Activated CD8-positive, alpha-beta memory T cell treated with anti-CD3 and anti-CD28 coated beads, Interleukin-2, amount 10 ng/mL, durations not matched to agents 7 days and 5 days (primary cell): ENCODE measurements around the gene FADS2. TPM values are rescaled to one million over a fixed set of nuclear protein-coding genes. Genes with fewer than 3 reads are reported as not detected.

ENCODE experiments used
- ATAC-seq: fragments of 150-1000 bp; cut with Tn5 transposase; one replicate; pipeline ENCODE4 v1.10.0; 2021; ENCODE audit warnings: moderate library complexity
- CTCF ChIA-PET: fragments of 350-600 bp; sonication (Branson Sonifier 250); formaldehyde crosslinking; loops from one replicate; lab custom pipeline; 2021; ENCODE audit warnings: antibody characterized with exemption; lab: Charles Lee
- DNase-seq: peaks from one replicate; pipeline ENCODE4 v3.0.0-alpha.2; 2020
- H3K27ac Mint-ChIP-seq: one replicate; pipeline ENCODE4 v1.8.0; 2021; ENCODE audit warnings: mild to moderate bottlenecking, mixed read lengths
- H3K27me3 Mint-ChIP-seq: one replicate; pipeline ENCODE4 v1.8.0; 2021; ENCODE audit warnings: mixed read lengths
- H3K36me3 Mint-ChIP-seq: one replicate; pipeline ENCODE4 v1.8.0; 2021; ENCODE audit warnings: mild to moderate bottlenecking, mixed read lengths
- H3K4me1 Mint-ChIP-seq: one replicate; pipeline ENCODE4 v1.8.0; 2021; ENCODE audit warnings: mixed read lengths
- H3K4me3 Mint-ChIP-seq: one replicate; pipeline ENCODE4 v1.8.0; 2021; ENCODE audit warnings: mild to moderate bottlenecking, moderate library complexity, mixed read lengths
- H3K9me3 Mint-ChIP-seq: one replicate; pipeline ENCODE4 v1.8.0; 2022; ENCODE audit warnings: low read depth, mixed read lengths
- total RNA-seq, 2 experiments: library from RNA; stranded (reverse); gene quantifications; one replicate each; pipeline ENCODE4 v1.2.3, GENCODE V29; 2021

FADS2 gene
- total RNA-seq, 2 experiments from 2014 or later: 174 to 184 TPM

DNA sequence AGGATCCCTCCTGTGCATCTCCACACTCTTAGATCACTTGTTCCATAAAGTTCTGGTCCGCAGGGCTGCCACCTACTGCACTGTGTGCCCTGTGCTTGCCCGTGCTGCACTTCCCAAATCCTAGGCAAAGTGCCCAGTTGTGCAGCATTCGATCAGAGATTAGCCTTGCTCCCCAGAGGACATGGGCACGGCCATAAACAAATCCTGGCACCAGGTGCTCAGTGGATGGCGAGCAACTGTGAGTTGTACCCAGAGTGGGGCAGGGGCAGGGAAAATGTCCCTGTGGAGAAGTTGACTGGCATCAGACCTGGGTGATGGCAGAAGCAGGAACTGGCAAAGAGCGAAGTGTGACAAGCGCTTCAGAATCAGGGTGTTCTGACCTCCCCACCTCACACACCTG is 4.7 kb downstream of the FADS2 start:
- DNase-seq (no peak), ATAC-seq (no peak)
- H3K27me3 Mint-ChIP-seq: peaks cover 3% of the 10 kb centered on the region
- peaks cover 34% of the 10 kb centered on the region for H3K36me3 Mint-ChIP-seq
- peak overlapping the region; percentile 48 for H3K27ac Mint-ChIP-seq
- H3K9me3 Mint-ChIP-seq: no peaks in the 10 kb centered on the region
- no peak overlapping the region for H3K4me3 Mint-ChIP-seq
- CTCF ChIA-PET: interaction anchor here (2.4 to 7.4 kb wide), 2 partner anchors 17 to 35 kb away, joined by 10 to 61 read pairs; partner anchors contain the start of gene FADS1
- H3K4me1 Mint-ChIP-seq: peaks cover 65% of the 10 kb centered on the region

DNA sequence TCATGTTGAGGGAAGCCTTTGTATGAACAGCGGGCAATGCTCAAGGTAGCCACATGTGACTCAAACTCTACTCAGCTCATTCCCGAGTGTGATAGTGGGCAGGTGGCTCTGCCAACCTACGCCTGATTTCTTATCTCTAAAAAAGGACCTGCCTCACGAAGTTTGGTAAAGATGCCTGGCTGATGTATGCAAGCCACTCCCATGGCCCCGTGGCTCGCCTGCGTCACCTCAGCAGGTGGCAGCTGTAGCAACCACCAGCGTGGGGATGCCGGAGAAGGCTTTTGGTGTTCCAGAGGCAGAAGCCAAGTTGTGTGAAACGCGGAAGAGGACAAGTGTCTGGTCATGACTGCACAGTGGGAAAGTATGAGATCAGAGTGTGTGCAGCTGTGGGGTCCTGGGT is 5.4 kb downstream of the FADS2 start:
- Mint-ChIP-seq H3K27me3 (peaks cover 2% of the 10 kb centered on the region), H3K27ac (peak overlapping the region; percentile 89), H3K4me3 (no peak overlapping the region), H3K36me3 (peaks cover 38% of the 10 kb centered on the region), H3K4me1 (peaks cover 65% of the 10 kb centered on the region), H3K9me3 (no peaks in the 10 kb centered on the region)
- ATAC-seq: no peak
- CTCF ChIA-PET: interaction anchor here (2.1 to 2.3 kb wide), 3 partner anchors 16 to 66 kb away, joined by 6 to 15 read pairs (median 7); partner anchors contain the start of gene FADS1
- DNase-seq: no peak

DNA sequence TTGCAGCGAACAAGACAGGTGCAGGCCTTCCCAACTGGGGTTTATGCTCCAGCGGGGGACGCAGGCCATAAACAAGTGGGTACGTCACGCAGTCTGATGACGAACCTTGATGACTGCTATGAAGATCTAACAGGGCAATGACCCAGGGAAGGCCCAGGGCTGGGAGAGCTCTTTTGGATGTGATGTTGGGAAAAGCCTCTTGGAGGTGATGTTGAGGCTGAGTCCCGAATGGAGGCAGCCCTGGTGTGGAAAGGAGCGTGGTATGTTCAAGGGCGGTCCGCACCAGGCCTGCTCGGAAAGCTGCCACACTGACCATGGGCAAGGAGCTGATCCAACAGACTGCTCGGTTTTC is 5.8 kb downstream of the FADS2 start:
- ATAC-seq: no peak
- H3K4me3 Mint-ChIP-seq: peak overlapping the region; percentile 9

DNA sequence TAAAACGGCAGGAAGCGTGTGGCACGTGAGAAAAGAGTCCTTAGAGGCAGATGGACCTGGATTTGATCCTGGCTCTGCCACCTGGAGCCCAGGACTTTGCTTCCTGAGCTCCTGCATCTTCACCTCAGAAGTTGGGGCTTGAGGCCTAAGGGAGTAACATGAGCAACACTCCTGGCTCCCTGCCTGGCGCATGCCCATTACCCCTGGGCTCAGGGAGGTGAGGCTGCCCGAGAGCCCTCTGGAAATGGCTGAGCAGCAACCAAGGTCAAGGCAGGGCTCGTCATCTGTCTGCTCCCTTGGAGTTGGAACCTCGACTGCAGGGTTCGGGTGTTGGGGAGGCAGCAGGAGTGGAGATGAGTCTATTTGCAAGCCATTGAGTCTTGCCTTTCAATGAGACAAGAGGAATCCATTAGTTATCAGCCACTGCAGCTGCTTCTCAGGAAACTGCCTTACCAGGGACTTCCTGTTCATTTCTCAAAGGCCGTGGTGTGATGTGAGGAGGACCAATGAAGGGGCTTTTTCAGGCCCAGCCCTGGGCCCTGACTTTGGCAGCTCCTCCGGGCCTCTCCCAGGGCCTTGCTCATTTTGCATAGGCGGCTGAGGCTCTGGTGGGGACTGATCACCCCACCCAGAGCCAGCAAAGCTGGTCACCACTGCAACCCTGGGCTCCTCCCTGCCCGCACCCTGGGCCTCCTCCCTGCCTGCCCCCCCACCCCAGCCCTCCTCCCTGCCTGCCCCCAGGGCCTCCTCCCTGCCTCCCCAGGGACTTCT is 6.4 kb downstream of the FADS2 start:
- Mint-ChIP-seq H3K9me3 (no peaks in the 10 kb centered on the region), H3K4me3 (peak overlapping the region; percentile 35), H3K27ac (peak overlapping the region; percentile 89), H3K4me1 (peaks cover 61% of the 10 kb centered on the region), H3K36me3 (peaks cover 43% of the 10 kb centered on the region), H3K27me3 (no peaks in the 10 kb centered on the region)
- CTCF ChIA-PET: interaction anchor here (1.0 to 2.3 kb wide), 7 partner anchors 17 to 113 kb away, joined by 5 to 15 read pairs (median 6); partner anchors contain the start of genes FADS1, FEN1 and TMEM258
- ATAC-seq (peak; percentile 99), DNase-seq (peak; percentile 91)

More for the DNA sequence above, 5.8 kb downstream of the FADS2 start:
- H3K36me3 Mint-ChIP-seq: peaks cover 43% of the 10 kb centered on the region
- H3K4me1 Mint-ChIP-seq: peaks cover 65% of the 10 kb centered on the region
- peak overlapping the region; percentile 89 for H3K27ac Mint-ChIP-seq
- CTCF ChIA-PET: interaction anchor here (1.0 to 2.3 kb wide), 7 partner anchors 17 to 113 kb away, joined by 5 to 15 read pairs (median 6); partner anchors contain the start of genes FADS1, FEN1 and TMEM258
- H3K9me3 Mint-ChIP-seq: no peaks in the 10 kb centered on the region
- no peaks in the 10 kb centered on the region for H3K27me3 Mint-ChIP-seq
- DNase-seq: no peak

DNA sequence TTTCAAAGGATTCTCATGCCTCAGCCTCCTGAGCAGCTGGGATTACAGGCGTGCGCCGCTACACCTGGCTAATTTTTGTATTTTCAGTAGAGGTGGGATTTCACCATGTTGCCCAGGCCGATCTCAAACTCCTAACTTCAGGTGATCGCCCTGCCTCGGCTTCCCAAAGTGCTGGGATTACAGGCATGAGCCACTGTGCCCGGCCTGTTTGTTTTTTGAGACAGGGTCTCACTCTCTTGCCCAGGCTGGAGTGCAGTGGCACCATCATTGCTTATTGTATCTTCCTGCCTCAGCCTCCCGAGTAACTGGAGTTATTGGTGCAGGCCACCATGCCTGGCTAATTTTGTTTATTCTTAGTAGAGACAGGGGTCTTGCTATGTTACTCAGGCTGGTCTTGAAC is 8.1 kb downstream of the FADS2 start:
- peak overlapping the region; percentile 74 for H3K27ac Mint-ChIP-seq
- H3K9me3 Mint-ChIP-seq: no peaks in the 10 kb centered on the region
- H3K27me3 Mint-ChIP-seq: no peaks in the 10 kb centered on the region
- H3K4me3 Mint-ChIP-seq: no peak overlapping the region
- peaks cover 46% of the 10 kb centered on the region for H3K4me1 Mint-ChIP-seq
- peaks cover 47% of the 10 kb centered on the region for H3K36me3 Mint-ChIP-seq
- CTCF ChIA-PET: interaction anchor here (1.0 to 1.5 kb wide), 3 partner anchors 20 to 401 kb away, joined by 3 to 4 read pairs (median 3); no protein-coding TSS in a partner anchor
- no peak for DNase-seq
- ATAC-seq: no peak

DNA sequence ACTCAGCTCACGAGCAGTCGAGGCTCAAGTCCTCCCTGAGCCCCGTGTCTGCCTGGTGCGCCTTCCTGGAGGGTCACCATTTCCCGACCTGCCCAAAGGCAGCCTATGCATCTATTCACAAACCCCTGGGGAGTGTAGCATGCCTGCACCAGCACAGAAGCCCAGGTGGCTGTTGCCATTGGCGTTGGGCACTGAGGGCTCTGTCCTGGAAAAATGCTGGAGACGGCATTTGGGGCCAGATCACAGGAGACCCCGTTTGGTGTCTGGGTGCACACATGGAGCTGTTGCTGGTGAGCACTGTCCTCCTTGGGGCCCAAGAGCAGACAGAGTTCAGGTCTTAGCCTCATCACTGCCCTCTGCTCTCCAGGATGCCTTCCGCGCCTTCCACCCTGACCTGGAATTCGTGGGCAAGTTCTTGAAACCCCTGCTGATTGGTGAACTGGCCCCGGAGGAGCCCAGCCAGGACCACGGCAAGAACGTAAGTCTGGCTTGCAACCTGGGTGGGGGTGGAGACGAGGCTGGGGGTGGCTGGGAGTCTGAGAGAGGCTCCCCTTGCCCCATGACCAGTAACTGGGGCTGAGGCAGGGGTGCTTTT is 9.4 kb downstream of the FADS2 start:
- peaks cover 35% of the 10 kb centered on the region for H3K4me1 Mint-ChIP-seq
- DNase-seq (no peak), ATAC-seq (no peak)
- H3K36me3 Mint-ChIP-seq: peaks cover 53% of the 10 kb centered on the region
- no peak overlapping the region for H3K4me3 Mint-ChIP-seq
- no peaks in the 10 kb centered on the region for H3K27me3 Mint-ChIP-seq
- H3K9me3 Mint-ChIP-seq: no peaks in the 10 kb centered on the region
- CTCF ChIA-PET: interaction anchor here (1.0 to 1.2 kb wide), 3 partner anchors 9 to 41 kb away, joined by 3 to 4 read pairs (median 4); partner anchors contain the start of gene FADS2
- H3K27ac Mint-ChIP-seq: no peak overlapping the region

DNA sequence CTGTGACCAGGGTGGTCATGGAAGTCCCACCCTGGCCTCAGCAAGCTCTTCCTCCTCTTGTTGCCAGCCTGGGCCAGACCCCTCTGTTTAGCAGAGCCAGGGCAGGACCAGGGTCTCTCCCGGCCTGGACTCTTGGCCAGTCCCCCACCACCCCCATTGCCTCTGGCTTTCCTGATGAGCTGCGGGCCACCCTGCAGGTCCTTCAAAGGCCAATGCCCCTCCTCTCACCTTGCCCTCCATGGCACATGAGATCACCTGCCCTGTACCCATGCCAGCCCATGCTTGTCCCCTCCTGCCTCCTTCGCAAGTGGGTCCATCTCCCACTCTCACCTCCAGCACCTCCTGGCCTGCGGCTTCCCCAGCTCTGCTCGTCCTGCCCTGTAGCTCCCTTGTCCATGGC is 10.4 kb downstream of the FADS2 start:
- H3K4me3 Mint-ChIP-seq: no peak overlapping the region
- no peak overlapping the region for H3K27ac Mint-ChIP-seq
- H3K36me3 Mint-ChIP-seq: peaks cover 56% of the 10 kb centered on the region
- H3K27me3 Mint-ChIP-seq: no peaks in the 10 kb centered on the region
- CTCF ChIA-PET: no interaction called here
- H3K4me1 Mint-ChIP-seq: peaks cover 25% of the 10 kb centered on the region
- ATAC-seq (no peak), DNase-seq (no peak)
- H3K9me3 Mint-ChIP-seq: no peaks in the 10 kb centered on the region

DNA sequence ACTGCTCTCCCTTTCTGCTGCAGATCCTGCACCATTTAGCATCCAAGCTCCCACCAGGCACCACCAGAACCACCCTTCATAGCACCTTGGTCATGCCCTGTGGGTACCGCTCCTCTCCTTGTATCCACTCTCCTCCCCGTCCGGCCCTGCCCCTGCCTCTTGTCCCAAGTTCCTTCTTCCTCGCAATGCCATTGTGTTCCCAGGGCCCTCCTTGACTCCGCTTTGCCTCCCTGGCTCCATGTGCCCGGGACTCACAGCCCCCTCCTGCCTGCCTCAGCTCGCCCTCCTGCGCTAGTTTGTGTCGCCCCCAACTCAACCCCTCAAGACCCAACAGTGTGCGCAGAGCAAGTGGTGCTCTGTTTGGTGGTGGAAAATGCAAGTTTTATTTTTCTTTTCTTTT is 10.8 kb downstream of the FADS2 start:
- CTCF ChIA-PET: no interaction called here
- peaks cover 53% of the 10 kb centered on the region for H3K36me3 Mint-ChIP-seq
- ATAC-seq (no peak), DNase-seq (no peak)
- no peaks in the 10 kb centered on the region for H3K27me3 Mint-ChIP-seq
- no peaks in the 10 kb centered on the region for H3K9me3 Mint-ChIP-seq
- no peak overlapping the region for H3K27ac Mint-ChIP-seq
- H3K4me3 Mint-ChIP-seq: no peak overlapping the region
- peaks cover 21% of the 10 kb centered on the region for H3K4me1 Mint-ChIP-seq

DNA sequence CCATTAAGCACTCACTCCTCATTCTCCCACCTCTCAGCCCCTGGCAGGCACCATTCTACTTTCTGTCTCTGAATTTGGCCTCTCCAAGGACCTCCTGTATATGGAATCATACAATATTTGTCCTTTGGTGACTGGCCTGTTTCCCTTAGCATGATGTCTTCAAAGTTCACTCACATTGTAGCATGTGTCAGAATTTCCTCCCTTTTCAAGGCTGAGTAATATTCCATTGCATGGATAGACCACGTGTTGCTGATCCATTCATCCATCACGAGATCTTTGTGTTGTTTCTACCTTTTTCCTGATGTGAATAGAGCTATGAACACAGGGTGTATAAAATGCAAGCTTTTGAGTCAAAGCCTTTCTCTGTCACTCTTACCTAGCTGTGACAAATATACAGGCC is 11.6 kb downstream of the FADS2 start:
- Mint-ChIP-seq H3K4me3 (no peak overlapping the region), H3K9me3 (no peaks in the 10 kb centered on the region), H3K27ac (no peak overlapping the region), H3K4me1 (peaks cover 13% of the 10 kb centered on the region), H3K27me3 (no peaks in the 10 kb centered on the region), H3K36me3 (peaks cover 51% of the 10 kb centered on the region)
- no peak for ATAC-seq
- CTCF ChIA-PET: no interaction called here
- no peak for DNase-seq

DNA sequence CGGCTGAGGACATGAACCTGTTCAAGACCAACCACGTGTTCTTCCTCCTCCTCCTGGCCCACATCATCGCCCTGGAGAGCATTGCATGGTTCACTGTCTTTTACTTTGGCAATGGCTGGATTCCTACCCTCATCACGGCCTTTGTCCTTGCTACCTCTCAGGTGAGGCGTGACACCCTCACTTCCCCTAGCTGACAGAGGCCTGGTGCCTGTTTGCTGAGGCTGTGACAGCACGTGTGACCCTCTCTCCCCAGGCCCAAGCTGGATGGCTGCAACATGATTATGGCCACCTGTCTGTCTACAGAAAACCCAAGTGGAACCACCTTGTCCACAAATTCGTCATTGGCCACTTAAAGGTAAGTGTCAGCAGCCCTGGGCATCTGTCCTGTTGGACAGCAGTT is 12.3 kb downstream of the FADS2 start:
- peaks cover 53% of the 10 kb centered on the region for H3K36me3 Mint-ChIP-seq
- no peak overlapping the region for H3K27ac Mint-ChIP-seq
- no peaks in the 10 kb centered on the region for H3K27me3 Mint-ChIP-seq
- DNase-seq (no peak), ATAC-seq (no peak)
- H3K4me3 Mint-ChIP-seq: no peak overlapping the region
- H3K4me1 Mint-ChIP-seq: peaks cover 7% of the 10 kb centered on the region
- CTCF ChIA-PET: no interaction called here
- H3K9me3 Mint-ChIP-seq: no peaks in the 10 kb centered on the region

DNA sequence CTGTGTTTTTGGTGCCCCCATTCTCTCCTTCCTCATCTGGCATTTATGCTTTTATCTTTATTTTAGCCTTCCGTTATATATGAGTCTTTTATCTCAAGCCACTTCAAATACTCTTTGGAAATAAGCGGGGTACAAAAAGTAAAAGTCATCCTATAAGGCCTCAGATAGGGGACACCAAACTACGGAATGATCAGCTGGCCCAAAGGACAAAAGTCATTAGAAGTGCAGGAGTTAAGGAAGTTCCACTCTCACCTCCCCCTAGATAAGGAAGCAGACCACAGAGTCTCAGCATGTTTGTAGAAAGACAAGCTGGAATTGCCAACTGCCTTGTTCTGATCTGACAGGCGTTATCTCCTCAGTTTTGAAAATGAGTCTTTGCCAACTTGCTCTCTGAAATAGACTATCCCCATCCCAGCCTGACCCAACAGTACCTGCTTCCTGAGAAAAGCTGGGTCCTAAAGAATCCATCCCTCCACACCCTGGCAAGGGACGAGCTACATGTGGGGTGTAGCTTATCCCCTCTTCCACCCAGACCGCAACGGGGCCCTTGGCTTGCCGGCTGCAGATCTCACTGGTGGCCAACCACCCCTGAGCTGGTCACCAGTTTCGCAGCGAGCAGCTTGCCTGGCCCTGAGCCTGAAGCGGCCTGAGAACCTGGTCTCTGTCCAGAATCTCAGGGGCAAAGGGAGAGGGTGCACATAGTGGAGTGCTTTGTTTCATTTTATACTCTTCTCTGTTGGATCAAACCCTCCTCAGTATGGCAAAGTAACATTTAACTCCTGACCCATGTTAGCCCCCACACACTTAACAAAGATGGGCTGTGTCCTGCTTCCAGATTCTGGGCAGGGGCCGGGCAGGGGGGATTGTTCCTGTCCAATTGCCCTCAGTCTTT is 13.8 kb downstream of the FADS2 start:
- Mint-ChIP-seq H3K4me1 (no peaks in the 10 kb centered on the region), H3K27ac (peak overlapping the region; percentile 15), H3K4me3 (no peak overlapping the region), H3K9me3 (no peaks in the 10 kb centered on the region), H3K36me3 (peaks cover 56% of the 10 kb centered on the region), H3K27me3 (no peaks in the 10 kb centered on the region)
- ATAC-seq (no peak), DNase-seq (no peak)
- CTCF ChIA-PET: interaction anchor here (2.1 kb wide), 1 partner anchor 240 kb away, joined by 5 read pairs; no protein-coding TSS in a partner anchor

DNA sequence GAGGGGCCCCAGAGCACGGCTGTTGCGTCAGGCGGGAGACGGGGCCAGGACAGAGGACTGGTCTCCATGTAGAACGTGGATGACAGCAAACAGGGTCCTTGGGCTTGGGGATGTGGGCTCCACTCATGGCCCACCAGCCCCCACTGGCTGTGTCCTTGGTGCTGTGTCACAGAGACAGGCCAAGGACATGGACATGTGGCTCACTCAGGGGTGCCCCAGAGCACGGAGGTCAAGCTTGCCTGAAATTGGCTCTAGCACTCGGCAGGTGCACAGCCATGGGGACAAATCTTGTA is 14.4 kb downstream of the FADS2 start:
- Mint-ChIP-seq H3K4me1 (no peaks in the 10 kb centered on the region), H3K4me3 (no peak overlapping the region), H3K27me3 (no peaks in the 10 kb centered on the region), H3K27ac (no peak overlapping the region), H3K36me3 (peaks cover 58% of the 10 kb centered on the region), H3K9me3 (no peaks in the 10 kb centered on the region)
- no peak for ATAC-seq
- DNase-seq: no peak
- CTCF ChIA-PET: interaction anchor here (2.1 kb wide), 1 partner anchor 239 kb away, joined by 5 read pairs; no protein-coding TSS in a partner anchor
